Measurements from ENCODE around the gene BICRAL.
"Not testable (repeated sequence)": the region's sequence is repeated elsewhere in the genome, so short reads cannot be mapped to it uniquely, and the experiment has no call there.

BICRAL gene

DNA sequence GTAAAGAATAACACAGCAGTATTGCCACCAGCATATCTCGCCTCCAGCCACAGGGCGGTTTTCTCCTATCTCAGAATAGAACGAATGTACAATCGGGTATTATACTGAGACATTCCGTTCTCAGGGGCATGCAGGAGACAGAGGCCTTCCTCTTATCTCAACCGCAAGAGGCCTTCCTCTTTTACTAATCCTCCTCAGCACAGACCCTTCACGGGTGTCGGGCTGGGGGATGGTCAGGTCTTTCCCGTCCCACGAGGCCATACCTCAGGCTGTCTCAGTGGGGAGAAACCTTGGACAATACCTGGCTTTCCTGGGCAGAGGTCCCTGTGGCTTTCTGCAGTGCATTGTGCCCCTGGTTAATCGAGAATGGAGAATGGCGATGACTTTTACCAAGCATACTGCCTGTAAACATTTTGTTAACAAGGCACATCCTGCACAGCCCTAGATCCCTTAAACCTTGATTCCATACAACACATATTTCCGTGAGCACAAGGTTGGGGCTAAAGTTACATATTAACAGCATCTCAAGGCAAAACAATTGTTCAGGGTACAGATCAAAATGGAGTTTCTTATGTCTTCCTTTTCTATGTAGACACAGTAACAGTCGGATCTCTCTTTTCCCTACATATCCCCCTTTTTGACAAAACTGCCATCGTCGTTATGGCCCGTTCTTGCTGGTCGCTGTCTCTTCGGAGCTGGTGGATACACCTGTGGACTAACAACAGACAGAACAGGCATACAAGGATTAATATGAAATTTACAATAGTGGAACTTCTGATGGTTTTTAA is 112.4 kb downstream of the BICRAL start:
- DNase-seq (ENCODE audit: low read depth in 2 of 3, low spot score in 2 of 3), result not testable (repeated sequence)

DNA sequence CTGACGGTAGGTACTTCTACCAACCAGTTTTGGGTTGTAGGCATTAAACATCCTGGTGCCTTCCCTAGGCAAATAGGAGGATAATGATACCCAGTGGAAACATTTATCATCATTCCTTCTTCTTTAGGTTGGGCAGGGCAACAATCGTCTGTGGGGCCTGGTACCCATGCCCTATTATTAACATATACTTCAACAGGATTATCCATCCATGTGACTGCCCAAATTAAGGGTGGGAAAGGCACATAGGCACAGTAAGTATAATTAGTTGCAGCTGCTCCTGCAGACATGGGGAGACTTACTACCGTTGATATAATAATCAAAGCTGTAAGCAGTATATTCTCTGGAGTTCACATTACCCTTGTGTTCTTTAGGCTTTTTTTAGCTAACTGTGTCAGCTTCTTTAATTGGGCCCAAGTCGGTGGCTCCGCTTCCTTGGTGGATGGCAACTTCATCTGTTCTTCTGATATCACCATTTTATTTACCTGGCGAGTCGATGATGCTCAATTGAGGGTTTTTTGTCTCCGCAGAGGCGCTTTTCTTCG is 114.4 kb downstream of the BICRAL start:
- no peak for DNase-seq (ENCODE audit: low read depth in 2 of 3, low spot score in 2 of 3)

DNA sequence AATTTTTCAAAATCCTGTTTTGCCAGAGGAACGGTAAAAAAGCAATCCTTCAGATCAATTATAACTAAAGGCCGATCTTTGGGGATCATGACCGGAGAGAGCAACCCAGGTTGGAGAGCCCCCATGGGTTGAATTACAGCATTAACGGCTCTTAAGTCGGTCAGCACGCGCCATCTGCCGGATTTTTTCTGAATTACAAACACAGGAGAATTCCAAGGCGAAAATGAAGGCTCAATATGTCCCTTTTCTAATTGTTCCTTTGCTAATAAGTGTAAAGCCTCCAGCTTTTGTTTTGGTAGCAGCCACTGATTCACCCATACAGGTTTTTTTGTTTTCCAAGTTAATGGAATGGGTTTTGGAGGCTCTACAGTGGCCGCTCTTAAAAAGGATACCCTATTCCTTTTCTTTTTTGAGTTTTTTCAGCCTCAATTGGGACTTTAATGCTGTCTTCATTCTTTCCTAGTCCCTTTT is 117.1 kb downstream of the BICRAL start:
- peak in 1 of 3 experiments; percentile 80 for DNase-seq (ENCODE audit: low read depth in 2 of 3, low spot score in 2 of 3)

DNA sequence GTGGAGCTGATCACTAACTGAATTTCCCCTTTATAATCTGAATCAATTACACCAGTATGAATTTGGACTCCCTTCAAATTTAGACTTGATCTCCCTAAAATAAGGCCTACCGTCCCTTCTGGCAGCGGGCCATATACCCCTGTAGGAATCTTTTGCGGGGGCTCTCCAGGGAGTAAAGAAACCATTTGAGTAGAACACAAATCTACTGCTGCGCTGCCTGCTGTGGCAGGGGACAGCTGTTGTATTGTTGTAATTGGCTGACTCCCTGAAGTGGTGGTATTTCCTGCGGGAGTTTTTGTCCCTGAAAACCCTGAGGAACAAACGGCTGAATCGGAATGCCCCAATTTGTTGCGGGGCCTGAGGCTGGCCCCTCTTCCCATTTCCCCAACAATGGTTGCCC is 118.0 kb downstream of the BICRAL start:
- no peak for DNase-seq (ENCODE audit: low read depth in 2 of 3, low spot score in 2 of 3)

DNA sequence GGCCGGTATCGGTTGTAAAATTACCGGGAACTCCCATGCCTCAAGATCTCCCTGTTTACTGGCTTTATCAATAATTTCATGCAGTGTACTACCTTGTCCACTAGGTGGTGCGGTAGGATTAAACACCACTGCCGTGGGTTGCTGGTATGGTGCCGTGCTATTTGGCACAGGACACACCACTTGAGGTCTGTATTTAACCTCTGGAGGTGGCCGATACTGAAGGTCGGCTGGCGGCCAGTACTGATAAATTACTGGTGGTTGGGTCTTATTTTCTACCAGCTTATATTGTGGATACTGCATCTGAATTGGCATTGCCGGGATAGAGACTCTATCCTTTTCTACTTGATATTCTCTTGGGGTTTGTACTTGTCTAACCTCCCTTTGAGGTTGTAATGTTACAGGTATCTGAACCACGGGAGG is 119.7 kb downstream of the BICRAL start:
- DNase-seq (ENCODE audit: low read depth in 2 of 3, low spot score in 2 of 3), result peak; percentile 31 to 50 (median 32)

DNA sequence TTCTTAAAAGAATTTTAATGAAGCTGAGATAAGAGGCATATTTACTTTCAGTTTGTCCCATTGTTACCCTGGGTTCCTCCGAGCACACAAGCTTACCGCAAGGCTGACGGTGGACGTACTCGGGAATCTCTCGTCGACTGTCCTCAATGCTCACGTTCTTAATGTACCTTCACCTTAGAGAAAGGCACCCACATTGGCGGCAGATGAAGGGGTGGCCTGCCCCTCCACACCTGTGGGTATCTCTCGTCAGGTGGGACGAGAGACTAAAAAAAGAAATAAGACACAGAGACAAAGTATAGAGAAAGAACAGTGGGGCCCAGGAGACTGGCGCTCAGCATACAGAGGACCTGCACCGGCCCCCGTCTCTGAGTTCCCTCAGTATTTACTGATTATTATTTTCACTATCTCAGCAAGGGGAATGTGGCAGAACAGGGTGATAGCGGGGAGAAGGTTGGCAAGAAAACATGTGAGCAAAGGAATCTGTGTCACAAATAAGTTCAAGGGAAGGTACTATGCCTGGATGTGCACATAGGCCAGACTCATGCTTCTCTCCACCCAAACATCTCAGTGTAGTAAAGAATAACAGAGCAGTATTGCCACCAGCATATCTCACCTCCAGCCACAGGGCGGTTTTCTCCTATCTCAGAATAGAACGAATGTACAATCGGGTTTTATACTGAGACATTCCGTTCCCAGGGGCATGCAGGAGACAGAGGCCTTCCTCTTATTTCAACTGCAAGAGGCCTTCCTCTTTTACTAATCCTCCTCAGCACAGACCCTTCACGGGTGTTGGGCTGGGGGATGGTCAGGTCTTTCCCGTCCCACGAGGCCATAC is 120.8 kb downstream of the BICRAL start:
- not testable (repeated sequence) for DNase-seq (ENCODE audit: low read depth in 2 of 3, low spot score in 2 of 3)

DNA sequence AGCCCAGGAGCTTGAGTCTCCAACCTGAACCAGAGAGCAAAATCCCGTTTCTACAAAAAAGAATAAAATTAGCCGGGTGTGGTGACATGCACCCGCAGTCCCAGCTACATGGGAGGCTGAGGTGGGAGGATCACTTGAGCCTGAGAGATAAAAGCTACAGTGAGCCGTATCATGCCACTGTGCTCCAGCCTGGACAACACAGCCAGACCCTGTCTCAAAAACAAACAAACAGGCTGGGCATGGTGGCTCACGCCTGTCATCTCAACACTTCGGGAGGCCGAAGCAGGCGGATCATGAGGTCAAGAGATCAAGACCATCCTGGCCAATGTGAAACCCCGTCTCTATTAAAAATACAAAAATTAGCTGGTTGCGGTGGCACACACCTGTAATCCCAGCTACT is 122.6 kb downstream of the BICRAL start:
- DNase-seq (ENCODE audit: low read depth in 2 of 3, low spot score in 2 of 3), result no peak

DNA sequence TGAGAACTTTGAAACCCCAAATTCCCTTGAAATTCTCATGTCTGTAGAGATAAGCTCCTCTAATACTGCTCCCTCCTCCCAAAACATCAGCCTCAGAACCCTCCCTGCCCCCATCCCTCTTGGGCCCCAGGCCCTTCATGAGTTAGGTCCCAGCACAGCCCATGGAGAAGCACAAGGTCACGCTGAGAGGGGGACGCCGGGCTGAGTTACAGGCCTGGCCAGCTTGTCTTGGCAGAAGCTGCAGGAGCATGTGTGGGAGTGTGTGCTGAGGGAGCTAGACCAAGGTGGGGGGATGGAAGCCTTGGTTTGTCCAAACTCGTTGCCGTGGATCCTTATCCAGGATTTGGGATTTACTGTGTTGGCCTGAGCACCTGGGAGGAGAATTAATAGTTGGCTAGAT is 125.5 kb downstream of the BICRAL start:
- no peak for DNase-seq (ENCODE audit: low read depth in 2 of 3, low spot score in 2 of 3)

DNA sequence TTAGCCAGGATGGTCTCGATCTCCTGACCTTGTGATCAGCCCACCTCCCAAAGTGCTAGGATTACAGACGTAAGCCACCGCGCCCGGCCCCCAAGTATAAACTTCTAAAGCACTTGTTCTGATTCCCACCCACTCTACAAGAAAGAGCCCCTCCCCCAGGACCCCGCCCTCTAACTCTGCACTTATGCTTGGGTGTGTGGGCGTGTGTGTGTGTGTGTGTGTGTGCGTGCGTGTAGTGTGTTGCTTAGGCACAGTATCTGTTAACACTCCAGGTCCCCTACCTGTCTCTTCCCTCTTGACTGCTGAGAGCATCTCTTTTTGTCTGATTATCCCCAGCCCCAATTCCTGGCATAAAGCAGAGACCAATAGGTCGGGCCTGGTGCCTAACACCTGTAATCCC is 128.0 kb downstream of the BICRAL start:
- no peak for DNase-seq (ENCODE audit: low read depth in 2 of 3, low spot score in 2 of 3)

DNA sequence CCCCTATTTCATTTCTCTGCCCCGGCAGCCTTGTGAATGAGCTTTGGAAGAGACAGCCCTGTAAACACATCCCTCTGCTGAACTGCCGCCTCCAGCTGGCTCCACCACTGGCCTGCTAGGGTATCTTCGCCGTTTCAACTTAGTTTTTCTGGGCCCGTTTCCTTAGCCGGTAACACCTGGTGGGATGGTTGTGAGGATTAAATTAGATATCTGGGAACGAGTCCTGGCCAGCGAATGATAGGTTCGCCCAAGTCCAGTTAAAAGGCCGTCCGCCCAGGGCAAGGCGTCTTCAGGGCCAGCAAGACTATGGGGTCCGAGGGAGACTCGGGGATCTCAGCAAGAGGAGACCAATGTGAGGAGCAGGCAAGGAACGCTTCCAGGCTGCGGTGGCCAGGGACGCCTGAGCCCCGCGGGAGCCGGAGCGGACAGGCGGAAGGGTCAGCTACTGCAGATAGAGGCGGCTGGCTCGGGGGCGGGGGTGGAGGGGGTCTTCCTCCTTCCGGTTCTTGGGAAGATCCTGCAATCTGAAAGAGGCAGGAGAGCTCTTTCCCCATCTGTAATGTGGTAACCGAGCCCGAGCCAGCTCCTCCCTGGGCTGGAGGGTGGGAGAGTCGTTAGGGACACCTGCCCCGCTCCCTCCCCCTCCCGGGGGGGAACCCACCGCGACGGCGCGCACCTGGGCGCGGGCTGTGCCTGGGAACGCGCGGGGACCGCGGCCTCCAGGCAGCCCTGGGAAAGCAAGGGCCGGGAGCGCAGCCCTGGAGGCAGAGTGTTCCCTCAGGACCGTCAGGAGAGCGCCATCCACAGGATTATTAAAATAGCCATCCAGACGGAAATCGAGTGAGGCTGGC is 129.5 kb downstream of the BICRAL start:
- no peak for DNase-seq (ENCODE audit: low read depth in 2 of 3, low spot score in 2 of 3)

DNA sequence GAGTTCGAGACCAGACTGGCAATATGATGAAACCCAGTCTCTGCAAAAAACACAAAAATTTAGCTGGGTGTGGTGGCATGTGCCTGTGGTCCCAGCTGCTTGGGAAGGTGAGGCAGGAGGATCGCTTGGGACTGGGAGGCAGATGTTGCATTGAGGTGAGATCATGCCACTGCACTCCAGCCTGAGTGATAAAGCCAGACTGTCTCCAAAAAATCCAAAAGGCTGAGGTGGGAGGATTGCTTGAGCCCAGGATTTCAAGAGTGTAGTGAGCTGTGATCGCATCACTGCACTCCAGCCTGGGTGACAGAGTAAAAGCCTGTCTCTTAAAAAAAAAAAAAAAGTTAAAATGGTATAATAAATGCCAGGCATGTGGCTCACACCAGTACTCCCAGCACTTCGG is 132.7 kb downstream of the BICRAL start:
- DNase-seq (ENCODE audit: low read depth in 2 of 3, low spot score in 2 of 3), result no peak

DNA sequence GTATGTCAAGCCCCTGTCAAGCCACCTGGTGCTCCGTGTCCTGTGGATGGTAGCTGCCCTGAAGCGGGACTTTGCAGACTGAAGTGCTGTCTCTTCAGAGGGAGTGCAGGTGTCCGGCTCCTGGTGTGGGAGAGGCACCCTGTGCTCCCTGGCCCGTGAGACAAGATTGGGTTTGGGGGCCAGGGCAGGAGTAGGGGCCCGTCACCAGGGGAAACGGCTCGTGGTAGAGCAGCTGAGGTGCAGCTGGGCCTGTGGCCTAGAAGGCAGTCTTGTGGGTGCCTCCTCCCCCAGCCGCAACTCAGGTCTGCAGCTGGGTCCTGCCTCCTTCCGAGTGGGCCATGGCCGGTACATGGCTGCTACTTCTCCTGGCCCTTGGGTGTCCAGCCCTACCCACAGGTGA is 133.9 kb downstream of the BICRAL start, which contains the start of gene PTCRA:
PTCRA (plus strand) TSS at position 322 of the 400 bp plus-strand sequence; CDS start at position 339, 17 bp downstream.
- DNase-seq (ENCODE audit: low read depth in 2 of 3, low spot score in 2 of 3), result no peak

DNA sequence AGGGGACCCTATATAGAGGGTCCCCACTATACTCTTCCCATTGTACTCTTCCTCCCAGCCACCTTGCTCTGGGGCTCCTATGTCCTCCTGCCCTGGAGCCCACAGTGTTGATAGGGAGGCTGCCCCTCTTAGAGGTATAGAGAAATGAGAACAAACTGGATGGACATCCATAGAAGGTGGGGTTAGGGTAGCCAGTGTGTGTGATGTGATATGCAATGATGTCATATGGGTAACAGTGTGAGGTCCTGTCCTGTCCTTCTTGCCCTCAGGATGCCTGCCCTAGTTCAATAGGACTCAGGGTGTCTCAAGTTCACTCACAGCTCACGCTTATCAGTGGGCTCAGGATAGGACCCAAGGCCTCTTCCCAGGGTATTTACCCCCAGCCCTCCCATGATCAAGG is 134.4 kb downstream of the BICRAL start:
- DNase-seq (ENCODE audit: low read depth in 2 of 3, low spot score in 2 of 3), result no peak
